ENCODE measurements around the gene KCNMB2.

DNA sequence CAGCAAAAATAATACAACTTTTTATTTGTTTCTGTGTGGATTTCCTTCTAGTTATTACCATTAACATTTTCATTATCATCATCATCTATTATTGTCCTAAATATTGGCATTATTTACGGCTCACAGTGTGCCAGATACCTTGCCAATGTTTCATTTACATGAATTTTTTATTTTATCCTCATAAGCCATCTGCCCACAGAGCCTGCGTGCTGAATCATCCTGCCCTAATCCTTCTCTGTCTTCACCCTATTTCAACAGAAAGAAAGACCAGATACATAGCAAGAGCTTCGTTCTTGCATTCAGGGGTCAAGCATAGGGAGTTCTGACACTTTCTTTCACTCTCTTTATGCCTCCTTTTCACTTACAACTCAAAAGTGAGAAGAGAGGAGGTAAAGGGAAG, 82.0 kb downstream of the KCNMB2 start:
- TF ChIP-seq, protein P1, sequence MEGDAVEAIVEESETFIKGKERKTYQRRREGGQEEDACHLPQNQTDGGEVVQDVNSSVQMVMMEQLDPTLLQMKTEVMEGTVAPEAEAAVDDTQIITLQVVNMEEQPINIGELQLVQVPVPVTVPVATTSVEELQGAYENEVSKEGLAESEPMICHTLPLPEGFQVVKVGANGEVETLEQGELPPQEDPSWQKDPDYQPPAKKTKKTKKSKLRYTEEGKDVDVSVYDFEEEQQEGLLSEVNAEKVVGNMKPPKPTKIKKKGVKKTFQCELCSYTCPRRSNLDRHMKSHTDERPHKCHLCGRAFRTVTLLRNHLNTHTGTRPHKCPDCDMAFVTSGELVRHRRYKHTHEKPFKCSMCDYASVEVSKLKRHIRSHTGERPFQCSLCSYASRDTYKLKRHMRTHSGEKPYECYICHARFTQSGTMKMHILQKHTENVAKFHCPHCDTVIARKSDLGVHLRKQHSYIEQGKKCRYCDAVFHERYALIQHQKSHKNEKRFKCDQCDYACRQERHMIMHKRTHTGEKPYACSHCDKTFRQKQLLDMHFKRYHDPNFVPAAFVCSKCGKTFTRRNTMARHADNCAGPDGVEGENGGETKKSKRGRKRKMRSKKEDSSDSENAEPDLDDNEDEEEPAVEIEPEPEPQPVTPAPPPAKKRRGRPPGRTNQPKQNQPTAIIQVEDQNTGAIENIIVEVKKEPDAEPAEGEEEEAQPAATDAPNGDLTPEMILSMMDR (IDR thresholded peaks at IDR 0.05 in 4 of 5, conservative IDR thresholded peaks at IDR 0.05 in 1 of 5), result no peak
- no peak for TF ChIP-seq POLR2A (IDR thresholded peaks at IDR 0.05)

Data from gastrocnemius medialis (tissue), 4 donors.